GM04503 (cell line): ENCODE measurements around the gene SCUBE1.

Experiments used
- DNase-seq: peaks from one replicate; pipeline ENCODE4 v3.0.0-alpha.2; 2012; ENCODE audit warnings: low read depth

SCUBE1 gene

DNA sequence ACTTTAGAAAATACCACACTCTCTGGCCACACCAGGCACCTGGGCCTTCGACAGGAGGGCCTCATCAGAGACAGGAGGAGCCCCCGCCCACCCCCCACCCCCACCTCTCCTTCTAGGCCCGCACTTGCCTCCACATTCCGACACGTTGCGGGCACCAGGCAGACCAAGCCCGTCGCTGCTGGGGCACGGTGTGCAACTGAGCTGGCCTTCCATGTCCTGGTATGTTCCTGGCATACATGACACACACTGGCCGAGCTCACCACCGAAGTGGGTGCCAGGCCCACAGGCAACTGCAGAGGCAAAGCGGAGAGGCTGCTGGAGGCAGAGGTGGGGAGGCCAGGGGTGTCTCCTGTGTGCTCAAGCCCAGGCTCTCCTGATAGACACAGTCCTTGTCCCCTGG is 129.2 kb downstream of the SCUBE1 start:
- no peak for DNase-seq

DNA sequence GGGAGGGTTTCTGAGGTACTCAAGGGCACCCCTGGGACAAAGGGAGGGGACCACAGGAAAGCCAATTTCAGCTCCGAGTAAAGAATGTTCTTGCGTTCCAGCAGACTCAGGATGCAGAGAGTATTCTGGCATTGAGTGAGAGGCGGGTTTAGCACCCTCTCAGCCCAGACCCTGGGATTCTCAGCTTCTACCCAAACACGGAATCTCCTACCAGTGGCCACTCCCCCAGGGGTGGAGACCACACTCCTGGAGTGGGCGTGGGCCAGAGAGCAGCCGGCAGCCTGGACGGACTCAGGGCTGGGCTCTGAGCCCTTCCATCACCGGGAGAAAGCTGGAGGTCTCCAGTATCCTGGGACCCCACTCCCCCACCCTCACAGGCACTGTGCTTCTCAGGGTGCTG is 130.1 kb downstream of the SCUBE1 start:
- no peak for DNase-seq

DNA sequence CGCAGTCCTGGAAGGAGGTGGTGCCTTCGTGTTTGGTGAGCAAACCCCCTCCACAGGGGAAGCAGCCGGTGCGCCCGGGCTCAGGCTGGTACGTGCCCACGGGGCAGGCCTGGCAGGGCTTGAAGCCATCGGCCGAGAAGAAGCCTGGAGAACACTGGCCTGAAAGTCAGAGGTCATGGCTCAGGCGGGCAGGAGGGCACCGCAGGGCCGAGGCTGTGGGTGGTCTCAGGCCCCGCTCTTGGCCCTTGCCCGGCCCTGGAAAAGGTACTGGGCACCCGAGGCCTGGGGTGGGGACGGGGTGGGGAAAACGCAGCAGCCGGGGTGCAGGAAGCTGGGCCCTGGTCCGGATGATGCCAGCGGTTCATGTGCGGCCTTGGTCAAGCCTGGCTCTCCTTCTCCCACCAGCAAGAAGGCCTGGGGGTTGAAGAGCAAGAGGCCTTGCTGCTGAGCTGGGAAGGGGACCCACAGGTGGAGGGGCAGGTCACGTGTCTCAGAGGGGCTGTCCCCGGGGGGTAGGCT is 130.7 kb downstream of the SCUBE1 start:
- DNase-seq: no peak

DNA sequence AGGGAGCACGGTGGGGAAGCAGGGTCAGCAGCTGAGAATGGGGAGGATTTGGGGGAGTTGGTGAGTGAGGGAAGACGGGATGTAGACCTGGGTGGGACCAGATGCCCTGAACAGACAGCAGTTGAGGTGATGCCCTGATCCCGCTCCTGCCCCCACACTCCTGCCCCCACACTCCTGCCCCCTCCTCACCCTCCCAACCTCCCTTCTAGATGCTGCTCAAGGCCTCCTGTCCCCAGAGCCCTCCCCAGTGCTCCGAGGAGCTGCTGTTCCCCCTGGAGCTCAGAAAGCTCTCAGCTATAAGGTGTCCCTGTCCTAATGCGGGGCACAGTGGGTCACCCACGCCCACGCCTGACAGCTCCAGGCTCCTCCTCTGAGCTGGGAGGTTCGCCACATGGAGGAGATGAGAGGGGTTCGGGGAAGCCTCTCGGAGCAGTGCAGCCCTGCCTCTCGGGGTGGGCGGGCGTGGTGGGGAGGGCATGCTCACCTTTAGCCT is 131.2 kb downstream of the SCUBE1 start:
- DNase-seq: no peak

DNA sequence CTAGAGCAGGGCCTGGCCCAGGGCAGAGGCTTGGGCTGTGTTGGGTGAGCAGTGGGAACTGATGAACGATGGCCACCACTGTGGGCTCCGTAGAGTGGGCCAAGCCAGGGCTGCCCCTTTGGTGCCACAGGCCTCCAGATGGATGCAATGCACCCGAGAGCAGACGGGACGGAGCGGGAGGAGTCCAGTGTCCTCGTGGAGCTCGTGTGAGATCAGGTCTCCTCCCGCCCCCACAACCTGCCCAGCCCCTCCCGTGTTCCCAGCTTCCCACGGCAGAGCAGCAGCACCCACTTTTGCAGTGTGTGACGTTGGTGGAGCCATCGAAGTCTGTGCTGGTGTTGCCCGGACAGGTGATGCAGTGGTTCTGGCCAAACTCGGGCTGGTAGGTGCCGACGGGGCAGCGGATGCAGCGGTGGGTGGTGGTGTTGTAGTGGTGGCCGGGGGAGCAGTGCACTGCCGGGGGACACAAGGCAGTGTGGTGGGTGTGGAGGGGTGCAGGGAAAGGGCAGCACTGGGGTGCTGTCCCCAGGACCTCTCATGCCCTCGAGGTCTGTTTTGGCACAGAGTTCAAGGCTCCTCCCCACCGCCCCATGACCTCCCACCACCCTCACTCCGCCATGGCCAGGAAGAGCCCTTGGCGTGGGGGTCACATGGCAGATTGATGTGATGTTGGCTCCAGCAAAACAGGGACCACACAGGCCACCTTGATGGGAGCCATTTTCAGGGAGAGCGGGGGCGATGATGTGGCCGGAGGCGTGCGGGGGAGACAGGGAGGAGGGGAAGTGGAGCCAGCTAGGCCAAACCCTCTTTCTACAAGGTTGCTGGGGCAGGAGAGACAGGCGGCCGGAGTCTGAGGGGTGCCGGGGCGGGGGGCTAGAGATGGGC is 132.3 kb downstream of the SCUBE1 start:
- no peak for DNase-seq

DNA sequence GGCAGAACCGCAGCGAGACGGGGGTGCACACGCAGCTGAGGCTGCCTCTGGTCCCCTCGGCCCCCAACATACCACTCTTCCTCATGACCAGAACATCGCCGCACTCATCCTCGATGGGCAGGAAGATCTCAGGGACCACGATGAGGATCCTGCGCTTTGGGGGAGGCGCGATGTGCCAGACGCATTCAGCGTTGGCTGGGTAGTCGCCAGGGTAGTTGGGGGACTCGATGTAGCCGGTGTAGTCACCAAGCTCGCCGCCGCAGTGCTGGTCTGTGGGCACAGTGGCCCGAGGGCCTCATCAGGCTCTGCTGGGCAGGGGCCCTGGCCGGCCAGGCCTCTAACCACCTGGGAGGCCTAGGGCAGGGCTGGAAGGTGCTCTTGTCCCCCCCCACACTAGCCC is 133.2 kb downstream of the SCUBE1 start:
- DNase-seq: no peak

DNA sequence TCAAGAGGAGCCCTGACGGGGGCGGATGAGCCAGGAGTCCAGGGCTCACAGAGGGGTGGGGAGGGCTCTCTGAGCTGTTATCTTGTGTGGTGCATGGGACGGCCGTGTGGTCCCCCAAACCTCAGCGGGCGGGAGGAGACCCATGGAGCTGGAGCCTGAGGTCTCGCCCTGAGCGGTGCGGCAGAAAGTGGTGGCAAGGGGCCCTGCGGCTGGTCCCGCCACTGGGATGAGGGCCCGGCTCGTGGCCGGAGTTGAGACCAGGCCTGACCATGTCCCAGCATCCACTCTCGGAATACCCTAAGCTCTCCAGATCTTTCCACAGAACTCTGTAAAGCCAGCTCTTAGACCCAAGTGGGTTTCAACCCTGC is 133.7 kb downstream of the SCUBE1 start:
- DNase-seq: no peak

DNA sequence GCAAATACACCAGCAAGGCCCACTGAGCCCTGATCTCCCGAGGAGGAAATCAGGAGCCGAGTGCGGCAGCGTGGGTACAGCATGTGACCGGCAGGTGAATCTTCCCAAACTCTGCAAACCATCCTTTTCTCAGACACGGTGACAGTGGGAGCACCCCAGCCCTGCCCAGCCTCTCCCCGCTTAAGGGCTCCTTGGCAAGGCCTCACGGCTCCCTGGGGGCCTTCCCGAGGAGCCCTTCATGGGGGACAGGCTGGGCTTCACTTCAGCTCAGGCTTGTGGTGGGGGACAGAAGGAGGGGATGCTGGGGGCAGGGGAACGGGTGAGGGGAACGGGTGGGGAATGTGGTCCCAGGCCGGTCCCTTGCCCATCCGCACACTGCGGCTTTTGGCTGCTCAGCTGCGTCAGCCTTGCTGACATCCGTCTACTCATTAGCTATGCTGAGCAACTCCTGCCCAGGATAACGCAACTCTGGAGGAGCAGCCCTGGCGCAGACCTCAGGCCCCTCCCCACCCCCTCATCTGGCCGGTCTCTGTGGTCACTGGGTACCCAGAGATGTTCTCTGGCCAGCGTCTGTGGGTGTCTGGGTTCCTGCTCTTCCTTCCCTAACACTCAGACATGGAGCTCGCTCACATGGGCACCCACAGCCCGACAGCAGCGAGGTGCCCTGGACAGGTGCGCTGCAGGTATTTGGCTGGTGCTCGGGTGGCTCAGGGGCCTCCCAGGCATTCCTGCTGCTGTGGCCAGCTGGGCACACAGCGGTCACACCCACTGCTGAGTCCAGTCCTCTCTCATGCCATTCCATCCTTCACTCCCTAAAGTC is 134.3 kb downstream of the SCUBE1 start:
- no peak for DNase-seq

DNA sequence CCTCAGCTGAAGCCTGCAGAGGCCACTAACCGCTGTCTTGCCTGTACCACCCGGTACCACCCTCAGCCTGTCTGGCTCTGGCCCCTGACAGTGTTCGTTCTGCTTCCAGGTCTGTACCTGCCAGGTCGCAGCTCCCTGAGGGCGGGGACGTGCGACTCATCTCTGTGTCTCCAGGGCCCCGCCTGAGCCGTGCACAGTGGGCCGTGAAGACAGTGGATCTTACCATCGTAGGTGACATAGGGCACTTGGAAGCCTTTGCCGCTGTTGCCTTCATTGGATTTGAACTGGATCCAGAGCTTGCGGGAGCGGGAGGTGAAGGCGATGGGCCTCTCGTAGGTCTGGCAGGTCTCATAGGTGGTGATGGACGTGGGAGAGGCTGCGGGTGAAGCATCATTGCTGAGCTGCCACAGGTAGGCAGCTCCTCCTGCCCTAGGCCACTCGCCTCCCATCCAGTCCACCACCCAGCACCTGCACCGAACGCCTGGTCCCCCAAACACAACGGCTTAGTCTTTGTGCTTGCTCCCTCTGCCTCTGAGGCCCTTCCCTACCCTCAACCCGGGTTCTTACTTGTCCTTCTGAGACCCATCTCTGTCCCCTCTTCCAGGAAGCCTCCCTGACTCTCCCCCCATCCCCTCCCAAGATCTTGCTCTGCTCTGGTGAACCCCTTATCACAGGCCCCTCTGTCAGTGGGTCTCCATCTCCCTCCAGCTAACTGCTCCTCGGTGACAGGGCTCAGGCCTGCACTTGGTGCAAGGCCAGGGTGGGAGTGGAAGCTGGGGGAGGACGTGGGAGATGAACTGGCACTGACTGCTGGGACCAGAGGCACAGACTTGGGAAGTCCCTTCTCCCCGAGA is 135.1 kb downstream of the SCUBE1 start:
- no peak for DNase-seq

DNA sequence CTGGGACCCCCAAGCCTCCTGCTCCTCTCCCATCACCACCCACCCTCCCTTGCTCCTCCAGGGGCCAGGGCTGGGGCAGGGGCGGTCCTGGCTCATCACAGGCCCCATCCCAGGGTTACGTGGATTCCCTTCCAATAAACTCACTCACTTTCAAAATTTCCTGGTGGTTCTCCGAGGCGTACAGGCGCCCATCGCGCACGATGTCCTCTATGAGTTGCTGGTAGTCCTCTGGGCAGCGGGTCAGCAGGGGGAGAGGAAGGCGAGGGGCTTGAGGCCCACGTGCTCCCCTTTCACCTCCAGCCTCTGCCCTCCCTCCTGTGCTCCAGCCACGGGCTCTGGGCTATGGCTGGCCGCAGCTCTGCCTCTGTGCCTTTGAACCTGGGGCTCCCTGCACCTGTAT is 135.8 kb downstream of the SCUBE1 start:
- DNase-seq: no peak

DNA sequence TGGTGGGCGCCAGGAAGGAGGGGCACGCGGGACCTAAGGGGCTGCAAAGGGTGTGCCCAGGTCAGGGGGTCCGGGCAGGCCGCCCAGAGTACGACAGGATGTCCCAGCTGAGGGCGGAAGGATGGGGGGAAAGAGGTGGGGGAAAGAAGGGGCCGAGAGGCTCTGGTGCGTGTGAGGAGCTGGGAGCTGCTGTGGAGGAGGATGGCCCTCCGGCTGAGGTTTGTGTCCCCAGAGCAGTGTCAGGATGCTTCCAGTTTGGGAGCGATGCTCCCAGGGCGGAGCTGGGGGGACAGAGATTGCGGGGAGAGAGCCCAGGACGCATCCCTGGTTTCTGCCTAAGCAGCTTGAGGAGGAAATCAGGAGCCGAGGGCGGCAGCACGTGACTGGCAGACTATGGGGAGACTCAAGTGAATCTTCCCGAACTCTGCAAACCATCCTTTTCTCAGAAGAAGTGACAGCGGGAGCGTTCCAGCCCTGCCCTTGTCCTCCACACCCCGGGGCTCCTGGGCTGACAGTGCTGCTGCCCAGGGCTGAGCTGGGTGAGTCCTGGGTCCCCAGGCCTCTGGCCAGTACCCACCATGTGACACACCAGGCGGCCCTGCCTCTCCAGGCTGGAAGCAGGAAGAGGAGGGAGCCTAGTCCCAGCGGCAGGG is 136.5 kb downstream of the SCUBE1 start:
- no peak for DNase-seq

DNA sequence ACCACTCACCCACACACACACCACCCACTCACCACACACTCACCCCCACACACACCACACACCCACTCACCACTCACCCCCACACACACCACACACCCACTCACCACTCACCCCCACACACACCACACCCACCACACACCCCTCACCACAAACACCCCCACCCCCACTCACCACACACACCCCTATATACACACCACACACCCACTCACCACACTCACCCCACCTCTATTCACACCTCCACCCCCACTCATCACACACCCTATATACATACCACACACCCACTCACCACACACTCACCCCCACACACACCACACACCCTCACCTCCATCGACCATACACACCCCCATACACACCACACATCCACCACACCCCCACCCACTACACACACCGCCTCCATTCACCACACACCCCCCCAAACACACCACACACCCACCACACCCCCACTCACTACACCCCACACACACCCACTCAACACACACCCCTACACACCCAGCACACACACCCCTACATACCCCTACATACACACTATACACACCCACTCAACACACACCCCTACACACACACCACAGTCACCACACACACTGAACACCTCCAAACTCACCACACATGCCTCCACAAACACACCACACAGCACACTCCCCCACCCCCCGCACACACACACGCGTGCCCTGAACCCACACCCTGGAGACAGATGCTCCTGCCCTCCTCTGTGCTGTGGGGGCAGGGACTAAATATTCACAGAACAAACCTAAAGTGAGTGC is 137.2 kb downstream of the SCUBE1 start:
- no peak for DNase-seq

DNA sequence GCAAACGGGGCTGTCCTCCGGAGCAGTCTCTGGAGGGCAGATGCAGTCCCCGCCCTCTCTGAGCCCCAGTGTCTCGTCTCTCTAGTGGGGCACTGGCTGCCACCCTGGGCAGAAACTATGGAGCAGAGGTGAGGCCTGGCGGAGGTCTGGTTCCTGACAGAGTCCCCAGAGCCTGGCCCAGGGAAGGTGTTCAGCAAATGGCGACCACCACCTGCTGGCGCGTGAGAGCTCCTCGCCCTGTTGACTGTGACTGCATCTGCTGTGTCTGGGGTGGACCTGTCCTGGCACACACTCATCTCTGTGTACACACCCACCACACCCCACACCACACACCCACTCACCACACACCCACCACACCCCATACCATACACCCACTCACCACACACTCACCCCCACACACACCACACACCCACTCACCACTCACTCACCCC is 137.9 kb downstream of the SCUBE1 start:
- DNase-seq: no peak

DNA sequence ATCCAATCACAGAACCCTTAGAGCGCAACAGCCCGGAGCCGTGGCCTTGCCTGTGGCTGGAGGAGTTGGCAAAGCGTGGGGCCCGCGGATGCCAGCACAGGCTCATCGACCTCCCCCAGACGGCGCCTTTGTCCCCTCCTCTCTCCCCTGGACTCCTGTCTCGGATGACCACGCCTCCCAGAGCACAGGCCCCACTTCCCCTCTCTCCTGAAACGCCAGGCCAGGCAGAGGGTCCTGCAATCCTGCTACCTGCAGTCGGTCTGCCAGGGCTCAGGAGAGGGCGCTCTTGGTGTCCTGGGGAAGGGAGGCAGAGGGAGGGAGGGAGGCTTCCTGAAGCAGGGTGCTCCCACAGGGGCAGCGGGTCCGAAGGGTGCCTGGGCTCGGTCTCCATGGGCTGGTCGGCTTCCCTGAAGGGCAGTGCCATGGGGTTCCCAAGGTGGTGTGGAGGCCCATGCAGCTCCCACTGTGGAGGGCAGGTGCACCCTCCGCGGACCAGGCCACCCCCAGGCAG is 139.6 kb downstream of the SCUBE1 start:
- no peak for DNase-seq

DNA sequence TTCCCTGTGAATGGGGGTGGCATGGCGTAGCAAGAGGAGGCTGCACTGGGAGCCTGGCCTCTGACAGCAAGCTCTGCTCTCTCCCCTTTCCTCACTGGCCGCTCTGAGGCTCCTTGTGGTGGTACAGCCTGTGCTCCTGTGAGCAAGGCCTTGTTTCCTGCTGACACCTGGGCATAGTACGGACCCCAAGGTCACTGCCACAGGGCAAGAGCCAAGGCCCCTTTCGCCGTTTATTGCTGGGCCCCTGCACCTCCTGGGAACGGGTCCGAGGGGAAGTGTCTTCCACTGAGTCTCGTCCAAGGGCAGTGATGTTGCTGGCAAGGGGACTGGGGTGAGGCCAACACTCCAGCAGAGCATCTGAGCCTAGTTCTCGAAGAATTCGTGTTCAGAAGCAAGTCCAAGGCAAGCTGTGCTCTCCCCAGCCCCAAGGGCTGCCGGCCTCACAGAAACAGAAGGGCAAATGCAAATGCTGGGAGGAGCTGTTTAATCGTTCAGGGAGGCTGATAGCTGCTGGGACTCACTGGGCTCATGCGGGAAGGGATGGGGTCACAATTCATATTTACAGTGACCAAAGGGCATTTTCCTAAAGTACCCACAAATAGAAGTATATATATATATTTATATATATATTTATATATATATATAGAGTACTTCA is 140.3 kb downstream of the SCUBE1 start:
- DNase-seq: no peak

DNA sequence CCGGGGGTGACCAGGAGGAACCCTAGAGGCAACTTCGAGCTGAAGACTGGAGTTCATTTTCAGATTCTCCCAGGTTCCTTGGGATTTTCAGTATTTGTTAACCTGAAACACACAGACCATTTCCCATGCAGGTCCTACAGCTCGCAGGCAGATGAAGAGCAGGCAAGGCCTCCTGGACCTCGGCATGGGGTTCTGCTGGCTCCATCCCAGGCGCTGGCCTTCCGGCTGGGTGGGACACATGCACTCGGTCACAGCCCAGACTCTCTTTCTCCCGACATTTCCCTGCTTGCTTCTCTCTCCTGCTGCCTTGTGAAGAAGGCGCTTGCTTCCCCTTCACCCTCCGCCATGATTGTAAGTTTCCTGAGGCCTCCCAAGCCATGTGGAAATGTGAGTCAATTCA is 140.8 kb downstream of the SCUBE1 start:
- no peak for DNase-seq

DNA sequence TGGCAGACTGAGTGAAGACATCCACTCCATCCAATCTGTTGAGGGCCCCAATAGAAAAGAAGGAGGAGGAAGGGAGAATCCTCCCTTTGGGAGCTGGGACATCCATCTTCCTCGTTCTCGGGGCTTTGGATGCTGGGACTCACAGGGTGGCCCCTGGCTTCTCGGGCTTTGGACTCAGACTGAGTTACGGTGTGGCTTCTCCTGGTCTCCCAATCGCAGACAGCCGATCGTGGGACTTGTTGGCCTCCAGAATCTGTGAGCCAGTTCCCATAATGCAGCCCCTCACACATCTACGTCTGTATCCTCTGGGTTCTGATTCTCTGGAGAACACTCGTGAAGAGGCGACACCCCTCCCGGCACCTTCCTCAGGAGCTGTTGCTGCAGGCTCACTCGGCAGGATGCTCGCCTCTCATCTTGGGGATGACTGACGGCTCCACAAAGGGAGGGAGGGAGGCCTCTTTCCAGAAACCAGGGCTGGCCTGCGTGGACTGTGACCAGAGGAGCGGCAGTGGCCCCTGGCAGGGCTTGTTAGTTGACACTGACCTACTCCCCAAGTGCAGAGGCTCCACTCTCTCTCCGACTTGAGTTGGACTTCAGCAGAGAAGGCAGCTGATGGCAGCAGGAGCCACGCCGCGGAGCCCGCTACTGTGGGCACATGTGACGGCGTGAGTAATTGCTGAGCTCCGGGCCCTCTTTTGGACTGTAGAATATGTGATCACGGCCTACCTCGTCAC is 141.5 kb downstream of the SCUBE1 start:
- no peak for DNase-seq

DNA sequence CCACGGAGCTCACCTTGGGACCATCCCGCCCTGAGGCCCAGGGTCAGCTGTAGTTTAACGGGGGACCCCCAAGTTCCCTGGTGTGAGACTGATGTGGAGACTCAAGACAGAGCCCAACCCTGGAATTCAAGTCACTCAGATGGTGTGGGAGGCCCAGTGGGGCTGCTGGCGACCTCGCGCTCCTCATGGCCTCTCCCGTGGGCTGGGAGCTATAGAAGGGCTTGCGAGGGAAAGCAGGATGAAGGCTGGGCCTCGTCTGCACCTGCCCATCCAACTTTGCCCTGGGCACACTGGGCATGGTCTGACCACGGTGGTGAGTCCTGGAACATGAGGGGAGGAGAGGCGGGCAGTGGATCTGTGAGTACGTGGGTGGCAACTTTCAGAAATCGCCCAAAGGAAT is 142.6 kb downstream of the SCUBE1 start:
- no peak for DNase-seq

DNA sequence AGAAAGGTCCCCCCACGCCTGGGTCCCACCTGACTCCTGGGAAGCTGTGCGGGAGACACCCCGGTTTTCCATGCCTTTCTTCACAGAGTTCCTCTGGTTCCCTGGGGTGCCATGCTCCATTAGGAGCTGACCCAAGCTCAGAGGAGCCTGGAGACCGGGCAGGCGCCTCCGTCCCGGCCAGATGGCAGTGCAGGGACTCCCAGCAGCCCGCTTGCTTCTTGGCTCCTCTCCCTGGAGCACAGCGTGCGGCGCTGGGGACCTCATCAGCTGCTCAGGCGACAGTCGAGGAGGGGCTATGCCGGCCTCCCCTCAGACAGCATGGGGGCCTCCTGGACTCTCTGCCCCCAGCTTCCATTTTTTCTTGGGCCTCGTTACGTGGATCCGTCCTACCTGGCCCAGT is 143.1 kb downstream of the SCUBE1 start:
- no peak for DNase-seq
